Measurements from ENCODE around the gene MARCHF9. TPM values are rescaled to one million over a fixed set of nuclear protein-coding genes. Genes with fewer than 3 reads are reported as not detected.

The MARCHF9 gene
- total RNA-seq, 4 donors from 2014 or later: 10.6 to 16.6 (median 12.8) TPM

- peak in 1 of 2 donors; percentile 79 for DNase-seq (ENCODE audit: low spot score in 2 of 2)
- intact Hi-C loops (cut with DNase I; ENCODE audit: low total_unique reads): no loop called here
- H3K4me3 ChIP-seq (ENCODE audit: low read depth, poor library complexity, severe bottlenecking): no peak overlapping the region
- WGBS, 2 donors: 85 to 86% methylated on average over 12 of the region's 12 CpGs
- TF ChIP-seq CTCF (IDR thresholded peaks at IDR 0.05): no peak
- TF ChIP-seq POLR2A (IDR thresholded peaks at IDR 0.05): no peak
These were observed 30.6 kb upstream of the MARCHF9 start for GRCh38 chr12:57724003-57724935.

GRCh38 chr12:57724936-57725740 is 29.8 kb upstream of the MARCHF9 start:
- 48 to 62% methylated on average over 11 of the region's 11 CpGs for WGBS, 2 donors
- intact Hi-C loops (cut with DNase I; ENCODE audit: low total_unique reads): no loop called here
- peak in 1 of 2 donors; percentile 77 for DNase-seq (ENCODE audit: low spot score in 2 of 2)

GRCh38 chr12:57725851-57726150 is 29.1 kb upstream of the MARCHF9 start:
- intact Hi-C loops (cut with DNase I; ENCODE audit: low total_unique reads): no loop called here
- WGBS, 2 donors: 8 to 18% methylated on average over 9 to 10 of the region's 10 CpGs
- H3K4me3 ChIP-seq (ENCODE audit: low read depth, poor library complexity, severe bottlenecking): peak overlapping the region; percentile 76
- DNase-seq (ENCODE audit: low spot score in 2 of 2): no peak
- no peak for TF ChIP-seq CTCF (IDR thresholded peaks at IDR 0.05)
- no peak for TF ChIP-seq POLR2A (IDR thresholded peaks at IDR 0.05)

More at GRCh38 chr12:57724936-57725740, 29.8 kb upstream of the MARCHF9 start:
- no peak overlapping the region for H3K4me3 ChIP-seq (ENCODE audit: low read depth, poor library complexity, severe bottlenecking)
- TF ChIP-seq CTCF (IDR thresholded peaks at IDR 0.05) (no peak), POLR2A (IDR thresholded peaks at IDR 0.05) (no peak)

GRCh38 chr12:57726151-57726883 is 28.6 kb upstream of the MARCHF9 start:
- peak in 1 of 3 donors; percentile 59 for TF ChIP-seq CTCF (IDR thresholded peaks at IDR 0.05)
- no peak for TF ChIP-seq POLR2A (IDR thresholded peaks at IDR 0.05)
- peak; percentile 78 to 96 for DNase-seq (ENCODE audit: low spot score in 2 of 2)
- intact Hi-C loops (cut with DNase I; ENCODE audit: low total_unique reads): no loop called here
- 19 to 31% methylated on average over 31 to 60 of the region's 79 CpGs for WGBS, 2 donors
- H3K4me3 ChIP-seq (ENCODE audit: low read depth, poor library complexity, severe bottlenecking): peak overlapping the region; percentile 76

- 37 to 66% methylated on average over 44 to 56 of the region's 76 CpGs for WGBS, 2 donors
- TF ChIP-seq POLR2A (IDR thresholded peaks at IDR 0.05): no peak
- intact Hi-C loops (cut with DNase I; ENCODE audit: low total_unique reads): no loop called here
- peak; percentile 19 to 88 for DNase-seq (ENCODE audit: low spot score in 2 of 2)
- H3K4me3 ChIP-seq (ENCODE audit: low read depth, poor library complexity, severe bottlenecking): peak overlapping the region; percentile 76
These were observed 27.8 kb upstream of the MARCHF9 start for GRCh38 chr12:57726884-57727757.

Data from lower leg skin (tissue), 4 donors.